ENCODE data around the gene KCNK18.

DNA sequence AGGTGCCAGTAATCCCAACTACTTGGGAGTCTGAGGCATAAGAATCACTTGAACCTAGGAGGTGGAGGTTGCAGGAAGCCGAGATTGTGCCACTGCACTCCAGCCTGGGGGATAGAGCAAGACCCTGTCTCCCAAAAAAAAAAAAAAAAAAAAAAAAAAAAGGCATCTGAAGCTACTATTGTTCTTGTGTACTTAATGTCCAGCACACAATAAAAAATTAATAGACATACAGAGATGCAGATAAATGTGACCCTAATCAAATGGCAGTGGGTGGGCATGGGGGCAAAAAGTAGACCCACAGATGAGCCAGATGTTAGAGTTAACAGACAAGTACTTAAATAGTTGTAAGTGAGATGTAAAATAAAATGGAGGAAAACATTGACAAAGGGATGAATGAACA, 7.7 kb upstream of the KCNK18 start:
- no peak for TF ChIP-seq POLR2AphosphoS5 (IDR thresholded peaks at IDR 0.05; ENCODE audit: low read depth, low read length)
- no peak for TF ChIP-seq CTCF (IDR thresholded peaks at IDR 0.05; ENCODE audit: control extremely low read depth in 1 of 3, insufficient read depth in 1 of 3, low read depth in 1 of 3, low read length in 3 of 3)
- no peak for TF ChIP-seq TAF1 (IDR thresholded peaks at IDR 0.05; ENCODE audit: low read depth, low read length)
- no peak for TF ChIP-seq NRF1 (IDR thresholded peaks at IDR 0.05; ENCODE audit: low read depth, low read length)
- no peak for TF ChIP-seq CHD1 (IDR thresholded peaks at IDR 0.05; ENCODE audit: low read depth, low read length)
- TF ChIP-seq BCL11A (IDR thresholded peaks at IDR 0.05; ENCODE audit: low read depth in 2 of 2, low read length in 2 of 2), result no peak
- TF ChIP-seq YY1 (IDR thresholded peaks at IDR 0.05; ENCODE audit: low read depth, low read length), result no peak
- TF ChIP-seq HDAC6 (IDR thresholded peaks at IDR 0.05; ENCODE audit: low read depth, low read length), result no peak
- TF ChIP-seq, protein P1, sequence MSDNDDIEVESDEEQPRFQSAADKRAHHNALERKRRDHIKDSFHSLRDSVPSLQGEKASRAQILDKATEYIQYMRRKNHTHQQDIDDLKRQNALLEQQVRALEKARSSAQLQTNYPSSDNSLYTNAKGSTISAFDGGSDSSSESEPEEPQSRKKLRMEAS (IDR thresholded peaks at IDR 0.05), result no peak
- TF ChIP-seq KDM1A (IDR thresholded peaks at IDR 0.05; ENCODE audit: borderline replicate concordance, low read length), result no peak

All from H1 (cell line).